Stimulated activated CD4-positive, alpha-beta T cell treated with anti-CD3 and anti-CD28 coated beads, Interleukin-12 subunit alpha, Interleukin-12 subunit beta, amount 100 ng/mL, for 4 hours (primary cell): Measurements from ENCODE around the gene ABCA6.
"Not testable (repeated sequence)": the region's sequence is repeated elsewhere in the genome, so short reads cannot be mapped to it uniquely, and the experiment has no call there.

Source experiments
- DNase-seq: peaks from one replicate; pipeline ENCODE4 v3.0.0-alpha.2; 2020

Gene ABCA6, protein sequence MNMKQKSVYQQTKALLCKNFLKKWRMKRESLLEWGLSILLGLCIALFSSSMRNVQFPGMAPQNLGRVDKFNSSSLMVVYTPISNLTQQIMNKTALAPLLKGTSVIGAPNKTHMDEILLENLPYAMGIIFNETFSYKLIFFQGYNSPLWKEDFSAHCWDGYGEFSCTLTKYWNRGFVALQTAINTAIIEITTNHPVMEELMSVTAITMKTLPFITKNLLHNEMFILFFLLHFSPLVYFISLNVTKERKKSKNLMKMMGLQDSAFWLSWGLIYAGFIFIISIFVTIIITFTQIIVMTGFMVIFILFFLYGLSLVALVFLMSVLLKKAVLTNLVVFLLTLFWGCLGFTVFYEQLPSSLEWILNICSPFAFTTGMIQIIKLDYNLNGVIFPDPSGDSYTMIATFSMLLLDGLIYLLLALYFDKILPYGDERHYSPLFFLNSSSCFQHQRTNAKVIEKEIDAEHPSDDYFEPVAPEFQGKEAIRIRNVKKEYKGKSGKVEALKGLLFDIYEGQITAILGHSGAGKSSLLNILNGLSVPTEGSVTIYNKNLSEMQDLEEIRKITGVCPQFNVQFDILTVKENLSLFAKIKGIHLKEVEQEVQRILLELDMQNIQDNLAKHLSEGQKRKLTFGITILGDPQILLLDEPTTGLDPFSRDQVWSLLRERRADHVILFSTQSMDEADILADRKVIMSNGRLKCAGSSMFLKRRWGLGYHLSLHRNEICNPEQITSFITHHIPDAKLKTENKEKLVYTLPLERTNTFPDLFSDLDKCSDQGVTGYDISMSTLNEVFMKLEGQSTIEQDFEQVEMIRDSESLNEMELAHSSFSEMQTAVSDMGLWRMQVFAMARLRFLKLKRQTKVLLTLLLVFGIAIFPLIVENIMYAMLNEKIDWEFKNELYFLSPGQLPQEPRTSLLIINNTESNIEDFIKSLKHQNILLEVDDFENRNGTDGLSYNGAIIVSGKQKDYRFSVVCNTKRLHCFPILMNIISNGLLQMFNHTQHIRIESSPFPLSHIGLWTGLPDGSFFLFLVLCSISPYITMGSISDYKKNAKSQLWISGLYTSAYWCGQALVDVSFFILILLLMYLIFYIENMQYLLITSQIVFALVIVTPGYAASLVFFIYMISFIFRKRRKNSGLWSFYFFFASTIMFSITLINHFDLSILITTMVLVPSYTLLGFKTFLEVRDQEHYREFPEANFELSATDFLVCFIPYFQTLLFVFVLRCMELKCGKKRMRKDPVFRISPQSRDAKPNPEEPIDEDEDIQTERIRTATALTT (N-terminal part only)

DNA sequence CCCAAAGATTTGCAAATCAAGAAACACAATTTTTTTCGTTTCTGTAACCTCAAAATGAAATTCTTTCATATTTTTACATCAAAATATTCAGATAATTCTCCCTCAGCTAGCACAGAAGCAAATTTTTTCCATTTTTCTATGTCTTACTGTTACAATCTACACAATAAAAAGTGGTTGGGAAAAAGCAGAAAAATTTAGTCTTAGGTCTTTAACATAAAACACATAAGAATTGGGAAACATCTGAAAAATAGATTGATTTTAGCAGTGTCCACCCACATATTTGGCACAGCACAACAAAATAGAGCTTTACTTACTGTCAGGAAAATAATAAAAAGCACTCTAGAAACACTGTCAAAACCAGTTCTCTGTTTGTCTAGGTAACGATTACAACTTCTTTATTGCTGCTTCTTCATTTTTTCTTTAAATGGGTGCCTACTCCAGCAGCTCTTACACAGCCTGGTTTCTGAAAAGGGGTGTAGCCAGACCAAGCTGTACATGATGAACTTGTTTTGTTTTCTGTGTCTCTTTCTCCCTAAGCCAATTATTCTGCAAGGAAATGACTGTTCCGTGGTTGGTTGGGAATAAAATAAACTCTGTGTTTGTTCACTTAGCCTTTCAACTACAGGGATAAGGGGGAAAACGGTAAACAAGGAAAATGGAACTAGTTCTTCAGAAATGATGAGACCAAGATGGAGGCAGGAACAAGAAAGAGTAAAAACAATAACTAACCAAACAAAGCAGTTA lies at the start of gene ABCA6:
Gene ABCA6 (minus strand): TSS at position 465 of the 744 bp plus-strand sequence. CDS start 1,192 bp downstream, outside the sequence.
- no peak for DNase-seq

DNA sequence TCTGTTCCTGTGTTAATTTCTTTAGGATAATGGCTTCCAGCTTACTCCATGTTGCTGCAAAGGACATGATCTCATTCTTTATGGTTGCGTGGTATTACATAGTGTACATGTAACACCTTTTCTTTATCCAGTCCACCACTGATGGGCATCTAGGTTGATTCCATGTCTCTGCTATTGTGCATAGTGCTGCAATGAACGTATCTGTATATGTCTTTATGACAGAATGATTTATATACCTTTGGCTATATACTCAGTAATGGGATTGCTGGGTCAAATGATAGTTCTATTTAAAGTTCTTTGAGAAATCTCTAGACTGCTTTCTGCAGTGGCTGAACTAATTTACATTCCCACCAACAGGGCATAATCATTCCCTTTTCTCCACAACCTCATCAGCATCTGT lies 47.1 kb upstream of the ABCA6 start:
- no peak for DNase-seq

DNA sequence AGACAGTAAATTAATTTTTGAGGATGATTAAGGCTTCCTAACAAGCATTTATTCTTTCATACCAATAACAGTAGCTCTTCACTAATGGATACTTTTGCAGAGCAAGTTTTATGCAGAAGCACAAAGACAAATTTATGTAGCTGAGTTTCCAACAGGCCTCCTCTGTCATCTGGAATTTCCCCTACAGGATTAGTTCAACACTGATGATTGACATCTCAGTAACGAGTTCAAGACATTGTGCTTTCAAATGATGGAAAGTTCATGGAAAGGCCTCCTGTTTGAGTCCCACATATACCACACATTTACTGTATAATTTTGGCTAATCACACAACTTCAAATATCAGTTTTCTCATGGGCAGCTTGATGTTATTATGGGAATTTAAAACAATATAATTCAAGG lies 46.4 kb upstream of the ABCA6 start:
- no peak for DNase-seq

DNA sequence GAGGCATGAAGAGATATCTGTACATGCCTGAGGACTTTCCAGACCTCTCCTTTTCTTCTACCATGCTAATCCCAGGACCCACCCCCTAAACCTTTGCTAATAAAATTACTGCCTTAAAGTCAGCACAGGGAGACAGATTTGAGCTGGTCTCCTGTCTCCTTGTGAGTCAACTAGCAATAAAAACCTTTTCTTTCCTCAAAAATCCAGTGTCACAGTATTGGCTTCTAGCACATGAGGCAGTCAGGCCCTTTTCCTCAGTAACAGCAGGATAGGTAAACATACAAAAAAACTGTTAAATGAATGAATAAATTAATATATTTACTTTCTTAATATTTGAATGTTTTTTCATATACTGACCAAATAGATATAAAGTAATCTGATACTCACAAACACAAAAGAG lies 45.6 kb upstream of the ABCA6 start:
- no peak for DNase-seq

DNA sequence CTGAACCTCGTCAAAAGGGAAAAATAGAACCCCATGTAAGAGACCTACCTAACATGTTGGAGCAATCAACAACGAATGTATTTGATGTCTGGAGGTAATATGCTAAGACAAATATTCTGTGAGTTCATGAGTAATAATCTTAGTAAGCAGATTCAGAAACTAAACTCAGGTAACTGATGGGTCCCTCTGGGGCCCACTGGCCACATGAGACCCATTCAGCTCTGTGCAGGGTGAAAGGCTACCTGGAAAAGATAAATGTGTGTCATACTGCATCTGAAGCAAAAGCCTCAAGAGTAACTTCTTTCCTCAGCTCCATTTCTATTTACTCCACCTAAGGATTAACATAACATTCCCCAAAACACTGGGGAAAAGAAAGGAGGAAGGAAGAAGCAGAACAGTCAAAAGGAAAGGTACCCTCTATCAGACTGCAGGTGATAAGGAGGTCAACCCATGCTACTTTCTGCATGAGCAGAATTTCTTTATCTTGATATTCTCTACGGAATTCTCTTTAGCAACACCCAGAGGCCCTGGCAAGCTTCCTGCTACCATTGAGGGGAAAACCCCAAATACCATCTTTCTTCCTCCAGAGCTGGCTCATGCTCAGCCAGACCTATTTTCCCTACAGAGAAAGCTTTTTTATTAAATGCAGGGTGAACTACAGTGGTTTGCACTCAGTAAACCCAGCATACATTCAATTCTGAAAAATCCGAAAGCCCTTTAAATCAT lies 37.7 kb upstream of the ABCA6 start:
- DNase-seq: no peak

DNA sequence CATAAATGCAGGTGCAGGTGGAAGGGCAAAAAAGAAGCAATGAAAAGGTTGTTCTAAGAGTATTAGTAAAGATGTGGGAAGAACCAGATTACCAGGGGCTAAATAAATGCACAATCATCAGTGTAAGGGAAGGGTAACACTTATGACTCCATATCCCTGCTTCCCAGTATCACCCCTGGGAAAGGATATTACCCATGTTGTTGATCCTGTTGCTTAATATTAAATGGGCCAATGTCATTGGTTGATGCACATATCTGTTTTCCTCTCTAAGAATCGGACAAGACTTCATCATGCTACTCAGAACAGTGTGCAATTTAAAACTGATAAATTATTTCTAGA lies 34.7 kb upstream of the ABCA6 start:
- DNase-seq: no peak

DNA sequence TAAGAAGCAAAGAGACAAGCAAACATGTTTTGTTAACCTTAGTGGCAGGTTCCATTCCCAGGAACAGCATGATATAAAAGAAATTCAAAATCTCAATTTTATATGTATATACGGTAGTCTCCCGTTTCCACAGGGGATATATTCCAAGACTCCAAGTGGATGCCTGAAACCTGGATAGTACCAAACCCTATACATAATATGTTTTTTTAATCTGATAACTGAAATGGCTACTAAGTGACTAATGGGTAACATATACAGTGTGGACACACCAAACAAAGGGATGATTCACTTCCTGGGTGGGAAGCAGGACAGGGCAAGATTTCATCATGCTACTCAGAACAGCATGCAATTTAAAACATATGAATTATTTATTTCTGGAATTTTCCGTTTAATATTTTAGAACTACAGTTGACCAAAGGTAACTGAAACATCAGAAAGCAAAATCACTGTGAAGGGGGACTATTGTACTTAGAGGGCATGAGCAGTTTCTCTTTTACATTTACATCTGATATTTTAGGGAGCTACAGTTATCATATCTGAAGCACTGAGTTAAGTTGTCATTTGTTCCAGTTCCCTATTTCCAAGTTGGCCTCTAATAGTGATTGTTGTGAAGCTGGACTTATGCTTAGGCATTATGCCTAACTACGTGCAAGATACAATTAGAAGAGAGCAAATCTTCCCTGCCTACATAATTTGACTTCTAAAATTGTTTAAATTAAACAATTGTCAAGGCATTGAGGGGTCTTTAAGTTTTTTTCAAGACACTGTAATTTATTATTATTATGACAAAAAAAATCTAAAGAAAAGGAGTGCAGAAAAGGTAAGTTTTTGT lies 34.1 kb upstream of the ABCA6 start:
- no peak for DNase-seq

DNA sequence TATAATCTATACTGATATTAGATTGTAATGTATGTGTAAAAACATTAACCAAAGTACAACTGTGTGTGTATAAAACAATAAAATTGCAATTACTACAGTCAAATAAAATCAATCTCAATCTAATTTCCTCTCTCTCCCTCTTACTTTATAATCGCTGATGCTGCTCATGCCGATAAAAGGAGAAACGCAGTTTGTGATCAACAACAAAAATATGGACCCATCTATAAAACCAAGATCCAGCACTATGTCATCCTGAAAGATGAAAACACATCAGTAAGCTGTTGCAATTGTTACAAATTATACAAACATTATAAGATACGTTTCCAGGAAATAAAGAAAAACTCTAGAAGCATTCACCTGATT lies 33.5 kb upstream of the ABCA6 start:
- no peak for DNase-seq

DNA sequence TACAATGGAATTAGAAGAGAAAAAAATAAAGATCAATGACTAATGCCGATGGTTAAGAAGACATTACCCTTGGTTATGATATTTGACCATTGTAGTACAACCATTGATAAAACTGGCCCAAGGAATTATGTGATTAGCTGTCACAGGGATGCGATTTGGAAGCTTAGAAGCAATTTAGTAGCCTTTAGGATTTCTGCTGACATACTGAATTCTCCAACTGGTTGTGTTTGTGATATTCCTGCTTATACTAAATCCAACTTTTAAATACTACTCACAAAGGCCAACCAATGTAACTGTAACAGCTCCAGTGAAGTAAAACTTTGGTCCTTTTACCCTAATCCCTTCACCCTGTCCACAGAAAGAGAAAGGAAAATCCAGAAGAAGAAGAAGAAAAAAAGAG lies 31.4 kb upstream of the ABCA6 start:
- DNase-seq: no peak

DNA sequence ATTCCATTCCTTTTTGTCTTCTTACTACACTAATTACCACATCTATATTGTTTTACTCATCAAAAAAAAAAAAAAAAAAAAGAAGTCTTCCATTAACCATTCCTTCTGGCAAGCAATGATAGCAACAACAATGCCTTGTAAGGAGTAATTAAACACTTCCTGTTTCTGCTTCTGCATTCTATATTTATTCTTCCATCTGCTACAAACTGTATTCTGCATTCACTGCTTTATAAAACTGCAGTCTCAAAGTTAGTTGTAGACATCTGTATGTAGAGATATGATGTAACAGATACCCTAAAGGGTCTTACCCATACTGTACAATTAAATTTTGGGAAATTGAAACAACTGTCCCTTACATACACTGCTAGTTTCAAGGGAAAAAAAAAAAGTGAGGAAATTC lies 28.7 kb upstream of the ABCA6 start:
- no peak for DNase-seq

DNA sequence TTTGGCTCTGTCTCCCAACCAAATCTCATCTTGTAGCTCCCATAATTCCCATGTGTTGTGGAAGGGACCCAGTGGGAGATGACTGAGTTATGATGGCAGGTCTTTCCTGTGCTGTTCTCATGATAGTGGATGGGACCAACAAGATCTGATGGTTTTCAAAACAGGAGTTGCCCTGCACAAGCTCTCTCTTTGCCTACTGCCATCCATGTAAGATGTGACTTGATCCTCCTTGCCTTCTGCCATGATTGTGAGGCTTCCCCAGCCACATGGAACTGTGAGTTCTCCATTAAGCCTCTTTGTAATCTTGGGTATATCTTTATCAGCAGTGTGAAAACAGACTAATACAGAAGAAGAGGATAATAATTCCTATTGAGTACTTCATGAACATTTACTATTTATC lies 26.9 kb upstream of the ABCA6 start:
- DNase-seq: not testable (repeated sequence)

DNA sequence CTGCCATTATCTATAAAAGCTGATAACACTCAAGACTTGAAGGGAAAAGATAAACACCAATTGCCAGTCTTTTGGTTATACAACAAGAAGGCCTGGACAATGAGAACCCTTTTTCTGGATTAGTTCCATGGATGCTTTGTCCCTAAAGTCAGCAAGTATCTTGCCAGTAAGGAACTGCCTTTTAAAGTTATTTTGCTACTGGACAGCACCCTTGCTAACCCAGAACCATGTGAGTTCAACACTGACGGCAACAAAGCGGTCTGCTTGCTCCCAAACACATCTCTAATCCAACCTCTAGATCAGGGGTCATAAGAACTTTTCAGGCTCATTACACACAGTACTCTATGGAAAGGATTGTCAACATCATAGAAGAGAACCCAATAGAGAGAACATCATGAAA lies 25.3 kb upstream of the ABCA6 start:
- no peak for DNase-seq

DNA sequence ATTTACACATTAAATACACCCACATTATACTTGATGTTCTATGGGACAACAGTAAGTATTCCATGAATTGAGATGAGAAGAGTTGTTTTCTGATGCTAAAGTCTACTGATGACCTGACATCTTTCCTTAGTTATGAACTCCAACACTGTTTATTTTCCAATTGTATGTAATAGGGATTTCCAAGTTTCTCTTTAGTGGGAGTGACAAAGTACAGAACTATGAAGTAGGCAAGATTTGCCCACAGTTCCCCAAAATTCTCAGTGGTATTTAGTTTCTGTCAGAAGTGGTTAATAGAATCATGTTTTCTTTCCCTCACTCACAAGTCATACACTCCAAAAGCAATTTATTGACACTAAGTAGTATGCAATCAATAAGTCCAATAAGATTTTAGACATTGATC lies 22.5 kb upstream of the ABCA6 start:
- DNase-seq: no peak

DNA sequence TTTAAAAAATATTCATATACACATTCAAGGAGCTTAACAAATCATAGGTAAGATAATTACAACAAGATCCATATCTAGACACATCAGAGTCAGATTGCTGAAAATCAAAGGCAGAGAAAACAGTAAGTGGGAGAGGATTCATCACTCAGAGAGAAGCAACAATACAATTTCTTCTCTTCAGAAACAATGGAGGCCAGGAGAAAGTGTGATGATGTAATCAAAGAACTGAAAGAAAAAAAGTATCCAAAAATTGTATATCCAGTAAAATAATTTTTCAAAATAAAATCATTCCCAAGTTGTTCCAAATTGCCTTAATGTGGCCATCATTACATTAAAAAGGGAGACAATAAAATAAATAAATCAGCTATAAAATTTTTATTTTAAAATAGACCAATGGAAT lies 17.7 kb upstream of the ABCA6 start:
- no peak for DNase-seq

DNA sequence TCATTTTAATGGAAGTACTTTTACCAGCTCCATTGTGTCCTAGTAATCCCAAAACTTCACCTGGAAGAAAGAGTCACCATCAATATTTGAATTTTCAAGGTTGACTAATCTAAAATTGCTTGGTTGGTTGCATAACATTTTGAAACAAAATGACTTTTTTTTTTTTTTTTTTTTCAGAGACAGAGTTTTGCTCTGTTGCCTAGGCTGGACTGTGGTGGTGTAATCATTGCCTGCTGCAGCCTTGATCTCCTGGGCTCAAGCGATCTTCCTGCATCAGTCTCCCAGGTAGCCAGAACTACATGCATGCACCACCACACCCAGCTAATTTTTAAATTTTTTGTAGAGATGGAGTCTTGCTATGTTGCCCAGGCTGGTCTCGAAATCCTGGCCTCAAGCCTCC lies 12.6 kb upstream of the ABCA6 start:
- no peak for DNase-seq

DNA sequence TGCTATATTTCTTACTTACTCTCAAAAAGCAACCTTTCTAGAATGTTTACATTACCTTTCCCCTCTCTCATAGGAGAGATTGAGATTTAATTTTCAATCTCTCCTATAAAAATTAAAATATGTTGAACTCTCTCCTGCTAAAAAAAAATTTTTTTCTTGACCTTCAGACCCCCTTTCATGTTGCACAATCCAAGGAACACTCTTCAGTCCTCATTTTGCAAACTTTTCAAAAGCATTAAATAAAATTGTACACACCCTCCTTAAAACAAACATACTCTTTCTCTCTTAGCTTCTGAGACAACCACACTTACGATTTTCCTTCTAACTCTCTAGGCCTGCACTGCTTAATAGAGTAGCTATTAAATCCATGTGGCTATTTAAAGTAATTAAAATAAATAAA lies 8.6 kb upstream of the ABCA6 start:
- no peak for DNase-seq

DNA sequence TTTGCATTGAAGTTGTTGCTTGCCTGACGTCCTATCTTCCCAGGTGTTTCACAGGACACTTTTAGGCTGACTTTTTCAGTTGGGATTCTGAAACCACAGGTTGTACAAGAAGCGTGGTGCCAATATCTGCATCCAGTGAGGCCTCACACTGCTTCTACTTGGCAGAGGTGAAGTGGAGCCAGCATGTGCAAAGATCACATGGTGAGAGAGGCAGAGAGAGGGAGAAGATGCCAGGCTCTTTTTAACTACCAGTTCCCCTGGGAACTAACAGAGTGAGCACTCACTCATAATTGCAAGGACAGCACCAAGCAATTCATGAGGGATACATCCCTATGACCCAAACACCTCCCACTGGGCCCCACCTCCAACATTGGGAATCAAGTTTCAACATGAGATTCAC lies 5.8 kb upstream of the ABCA6 start:
- DNase-seq: no peak

DNA sequence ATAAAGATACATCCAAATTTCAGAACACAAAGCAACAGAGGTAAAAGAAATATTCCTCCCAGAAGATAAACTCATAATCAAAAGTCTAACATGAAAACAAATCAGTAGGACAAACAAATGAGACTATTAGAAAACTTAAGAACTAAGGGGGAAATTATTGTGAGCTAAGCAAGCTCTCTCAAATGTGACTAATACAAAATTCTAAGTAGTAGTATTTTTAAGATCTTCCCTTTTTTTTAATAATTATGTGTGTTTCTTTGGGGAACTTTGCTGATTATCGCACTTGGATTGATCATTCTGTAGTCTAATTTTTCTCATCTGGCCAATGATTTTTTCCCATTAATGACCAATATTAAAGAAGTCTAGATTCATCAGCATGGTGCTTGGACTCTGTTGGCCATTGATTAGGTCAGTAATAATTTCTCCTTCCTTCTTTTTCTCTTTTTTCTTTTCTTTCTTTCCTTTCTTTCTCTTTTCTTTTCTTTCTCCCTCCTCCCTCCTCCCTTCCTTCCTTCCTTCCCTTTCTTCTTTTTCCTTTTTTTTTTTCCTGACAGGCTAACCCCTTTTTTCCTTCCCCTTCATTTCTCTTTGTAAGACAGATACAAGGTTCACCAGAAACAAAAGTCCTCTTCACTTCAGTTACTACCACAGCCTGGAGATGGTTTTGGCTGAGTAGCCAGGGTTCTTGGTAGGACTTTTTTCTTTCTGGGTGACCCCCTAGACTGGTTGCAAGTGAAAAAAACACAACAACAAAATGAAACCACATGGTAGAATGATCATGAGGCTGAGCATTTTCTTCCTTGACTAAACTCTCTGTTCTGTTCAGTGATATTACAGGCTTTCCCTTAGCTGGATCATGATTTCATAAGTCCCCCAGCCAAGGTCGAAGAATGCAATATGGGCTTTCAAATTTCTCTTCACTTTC lies 2.9 kb upstream of the ABCA6 start:
- no peak for DNase-seq

DNA sequence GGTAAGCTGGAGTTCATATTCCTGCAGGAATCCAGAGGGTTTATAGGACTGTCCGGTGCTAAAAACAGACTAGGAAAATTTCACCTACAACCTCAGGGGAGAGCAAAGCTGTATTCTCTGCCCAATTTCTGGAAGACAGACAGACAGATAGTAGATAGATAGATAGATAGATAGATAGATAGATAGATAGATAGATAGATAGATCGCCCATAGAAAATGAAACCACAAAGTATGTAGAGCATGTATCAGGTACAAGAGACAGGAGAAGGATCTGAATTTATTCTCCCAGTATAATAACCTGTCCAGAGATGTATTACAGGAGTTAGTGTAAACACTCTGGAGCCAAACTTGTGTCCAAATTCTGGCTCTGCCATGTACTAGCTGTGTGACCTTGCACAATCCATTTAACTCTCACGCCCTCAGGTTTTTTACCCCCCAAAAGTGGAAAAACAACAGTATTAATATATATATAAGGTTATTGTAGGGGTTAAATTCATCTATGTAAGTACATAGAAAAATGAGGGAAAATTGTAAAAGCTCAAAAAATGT lies 2.1 kb upstream of the ABCA6 start:
- DNase-seq: no peak

DNA sequence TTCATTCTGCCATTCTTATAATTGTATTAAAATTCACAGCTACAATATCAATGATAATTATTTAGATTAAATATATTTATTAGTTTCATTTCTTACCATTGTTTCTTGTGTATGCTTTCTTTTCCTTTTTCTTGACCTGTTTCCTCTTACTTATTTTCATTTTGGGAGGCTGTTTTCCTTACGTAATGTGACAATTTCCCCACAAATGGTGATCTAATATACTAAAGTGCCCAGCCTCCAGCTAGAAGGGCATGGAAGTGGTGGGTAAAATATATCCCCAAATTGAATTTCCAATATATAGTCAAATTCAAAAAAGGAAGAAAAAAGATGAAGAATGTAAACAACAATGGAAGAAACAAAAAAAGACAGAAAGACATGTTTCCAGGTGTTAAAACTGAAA lies 1.5 kb upstream of the ABCA6 start:
- no peak for DNase-seq
